ENCODE data around the gene CORO2A.
"Not testable (repeated sequence)": the region's sequence is repeated elsewhere in the genome, so short reads cannot be mapped to it uniquely, and the experiment has no call there.

The CORO2A gene

GRCh38 chr9:98095401-98095800, 97.0 kb downstream of the CORO2A start:
- DNase-seq (ENCODE audit: low read depth), result no peak
- no peak for TF ChIP-seq CTCF (IDR thresholded peaks at IDR 0.05; ENCODE audit: low read depth, low read length, missing control alignments)

GRCh38 chr9:98094851-98095250, 97.6 kb downstream of the CORO2A start:
- H3K4me3 ChIP-seq (ENCODE audit: low read depth, low read length), result no peak overlapping the region
- no peak for TF ChIP-seq CTCF (IDR thresholded peaks at IDR 0.05; ENCODE audit: low read depth, low read length, missing control alignments)
- no peak for DNase-seq (ENCODE audit: low read depth)

More at GRCh38 chr9:98095401-98095800, 97.0 kb downstream of the CORO2A start:
- H3K4me3 ChIP-seq (ENCODE audit: low read depth, low read length), result no peak overlapping the region

- DNase-seq (ENCODE audit: low read depth), result no peak
- no peak overlapping the region for H3K4me3 ChIP-seq (ENCODE audit: low read depth, low read length)
- no peak for TF ChIP-seq CTCF (IDR thresholded peaks at IDR 0.05; ENCODE audit: low read depth, low read length, missing control alignments)
These were observed 98.1 kb downstream of the CORO2A start for GRCh38 chr9:98094316-98094715.

- H3K4me3 ChIP-seq (ENCODE audit: low read depth, low read length), result no peak overlapping the region
- TF ChIP-seq CTCF (IDR thresholded peaks at IDR 0.05; ENCODE audit: low read depth, low read length, missing control alignments), result no peak
- no peak for DNase-seq (ENCODE audit: low read depth)
These were observed 99.9 kb downstream of the CORO2A start for GRCh38 chr9:98092613-98092931.

- TF ChIP-seq CTCF (IDR thresholded peaks at IDR 0.05; ENCODE audit: low read depth, low read length, missing control alignments), result no peak
- H3K4me3 ChIP-seq (ENCODE audit: low read depth, low read length), result no peak overlapping the region
- no peak for DNase-seq (ENCODE audit: low read depth)
These were observed 100.5 kb downstream of the CORO2A start for GRCh38 chr9:98091735-98092612.

- TF ChIP-seq CTCF (IDR thresholded peaks at IDR 0.05; ENCODE audit: low read depth, low read length, missing control alignments), result peak; percentile 2
- not testable (repeated sequence) for H3K4me3 ChIP-seq (ENCODE audit: low read depth, low read length); DNase-seq (ENCODE audit: low read depth)
These were observed 101.8 kb downstream of the CORO2A start for GRCh38 chr9:98090674-98091073.

All from GM12864 (cell line).